ENCODE measurements around the gene TRIOBP.
A peak's percentile ranks its signal among the peaks of the same experiment; 100 is the strongest.

TRIOBP gene

DNA sequence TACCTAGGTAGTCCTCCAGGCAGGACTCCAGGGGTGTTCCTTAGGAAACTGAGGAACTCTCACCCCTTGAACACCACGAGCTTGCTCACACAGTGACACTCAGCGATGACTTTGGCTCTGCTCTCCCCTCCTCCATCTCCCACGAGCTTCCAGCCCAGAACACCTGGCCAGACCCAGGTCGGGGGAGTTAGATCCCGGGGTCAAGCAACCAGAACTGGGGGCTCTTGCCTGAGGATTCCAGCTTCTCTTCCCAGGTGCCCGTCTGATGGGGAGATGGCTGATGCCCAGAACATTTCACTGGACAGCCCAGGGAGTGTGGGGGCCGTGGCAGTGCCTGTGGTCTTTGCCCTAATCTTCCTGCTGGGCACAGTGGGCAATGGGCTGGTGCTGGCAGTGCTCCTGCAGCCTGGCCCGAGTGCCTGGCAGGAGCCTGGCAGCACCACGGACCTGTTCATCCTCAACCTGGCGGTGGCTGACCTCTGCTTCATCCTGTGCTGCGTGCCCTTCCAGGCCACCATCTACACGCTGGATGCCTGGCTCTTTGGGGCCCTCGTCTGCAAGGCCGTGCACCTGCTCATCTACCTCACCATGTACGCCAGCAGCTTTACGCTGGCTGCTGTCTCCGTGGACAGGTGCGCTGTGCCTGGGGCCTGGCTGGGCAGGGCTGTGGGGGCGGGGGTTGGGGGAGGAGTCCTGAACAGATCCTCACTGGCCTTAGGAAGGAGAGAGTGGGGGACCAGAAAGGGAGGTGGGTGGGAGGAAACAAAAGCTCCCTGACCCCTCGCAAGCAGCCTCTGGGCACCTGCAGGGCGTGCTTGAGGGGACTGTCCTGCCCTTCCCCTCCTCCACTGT is 126.5 kb downstream of the TRIOBP start, which contains the start of gene GALR3:
GALR3 (plus strand) TSS at position 249 of the 852 bp plus-strand sequence; CDS start at position 274, 25 bp downstream.
- DNase-seq, result no peak

DNA sequence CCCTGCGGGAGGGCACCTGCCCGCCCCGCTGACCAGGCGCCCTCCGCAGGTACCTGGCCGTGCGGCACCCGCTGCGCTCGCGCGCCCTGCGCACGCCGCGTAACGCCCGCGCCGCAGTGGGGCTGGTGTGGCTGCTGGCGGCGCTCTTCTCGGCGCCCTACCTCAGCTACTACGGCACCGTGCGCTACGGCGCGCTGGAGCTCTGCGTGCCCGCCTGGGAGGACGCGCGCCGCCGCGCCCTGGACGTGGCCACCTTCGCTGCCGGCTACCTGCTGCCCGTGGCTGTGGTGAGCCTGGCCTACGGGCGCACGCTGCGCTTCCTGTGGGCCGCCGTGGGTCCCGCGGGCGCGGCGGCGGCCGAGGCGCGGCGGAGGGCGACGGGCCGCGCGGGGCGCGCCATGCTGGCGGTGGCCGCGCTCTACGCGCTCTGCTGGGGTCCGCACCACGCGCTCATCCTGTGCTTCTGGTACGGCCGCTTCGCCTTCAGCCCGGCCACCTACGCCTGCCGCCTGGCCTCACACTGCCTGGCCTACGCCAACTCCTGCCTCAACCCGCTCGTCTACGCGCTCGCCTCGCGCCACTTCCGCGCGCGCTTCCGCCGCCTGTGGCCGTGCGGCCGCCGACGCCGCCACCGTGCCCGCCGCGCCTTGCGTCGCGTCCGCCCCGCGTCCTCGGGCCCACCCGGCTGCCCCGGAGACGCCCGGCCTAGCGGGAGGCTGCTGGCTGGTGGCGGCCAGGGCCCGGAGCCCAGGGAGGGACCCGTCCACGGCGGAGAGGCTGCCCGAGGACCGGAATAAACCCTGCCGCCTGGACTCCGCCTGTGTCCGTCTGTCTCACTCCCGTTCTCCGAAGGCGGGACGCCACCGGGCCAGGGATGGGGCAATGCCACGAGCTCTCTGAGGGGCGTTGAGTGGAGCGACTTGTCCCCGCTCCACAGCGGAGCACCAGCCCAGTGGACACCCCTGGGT is 128.1 kb downstream of the TRIOBP start:
- DNase-seq, result peak in 1 of 51 donors; percentile 17
